IgD-negative memory B cell (primary cell): ENCODE measurements around the gene KLHL1. TPM values are rescaled to one million over a fixed set of nuclear protein-coding genes. Genes with fewer than 3 reads are reported as not detected.

Source experiments
- H3K27ac Mint-ChIP-seq, 3 donors: one replicate each; pipeline ENCODE4 v1.8.0; 2020 to 2022; ENCODE audit warnings: mild to moderate bottlenecking in 3 of 3, mixed read lengths in 3 of 3, moderate library complexity in 1 of 3
- H3K27me3 Mint-ChIP-seq: one replicate; pipeline ENCODE4 v1.8.0; 2021; ENCODE audit warnings: mixed read lengths
- H3K36me3 Mint-ChIP-seq: one replicate; pipeline ENCODE4 v1.8.0; 2020; ENCODE audit warnings: mild to moderate bottlenecking, mixed read lengths
- H3K4me1 Mint-ChIP-seq, 3 donors: one replicate each; pipeline ENCODE4 v1.8.0; 2020 to 2022; ENCODE audit warnings: mixed read lengths in 3 of 3, mild to moderate bottlenecking in 1 of 3
- H3K4me3 Mint-ChIP-seq, 4 donors: one replicate each; pipeline ENCODE4 v1.8.0; 2020 to 2022; ENCODE audit warnings: mild to moderate bottlenecking in 4 of 4, mixed read lengths in 4 of 4, moderate library complexity in 3 of 4
- H3K9me3 Mint-ChIP-seq, 3 donors: one replicate each; pipeline ENCODE4 v1.8.0; 2020 to 2021; ENCODE audit warnings: mixed read lengths in 3 of 3, mild to moderate bottlenecking in 1 of 3
- polyA plus RNA-seq: library from polyadenylated mRNA; unstranded; fragments of 300-500 nt; fragmentation: Illumina TruSeq; gene quantifications from one replicate; pipeline ENCODE4 v1.2.3, GENCODE V29; 2021

The KLHL1 gene
- polyA plus RNA-seq, 1 donor from 2014 or later: not detected

DNA sequence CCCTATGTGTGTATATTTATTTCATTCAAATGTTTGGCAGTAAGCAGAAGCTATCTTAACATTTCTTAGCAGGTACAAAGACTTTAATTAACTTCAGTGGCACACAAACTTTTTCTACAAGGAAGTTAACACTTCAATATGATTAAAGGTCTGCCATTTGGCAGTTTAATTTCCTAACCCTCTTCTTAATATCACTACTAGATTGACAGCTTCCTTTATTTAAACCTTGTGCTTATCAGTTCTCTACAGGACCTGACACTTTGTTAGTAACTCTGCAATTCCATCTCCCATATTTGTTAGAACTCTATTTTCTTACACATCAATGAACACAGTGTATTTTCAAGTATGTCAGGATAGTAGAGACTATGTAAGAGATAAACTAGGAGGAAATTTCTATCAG is 153.0 kb downstream of the KLHL1 start:
- Mint-ChIP-seq H3K27ac (no peak overlapping the region), H3K27me3 (no peaks in the 10 kb centered on the region), H3K4me1 (peaks cover 0 to 2% (median 0%) of the 10 kb centered on the region in 3 donors), H3K36me3 (no peaks in the 10 kb centered on the region), H3K4me3 (no peak overlapping the region), H3K9me3 (peaks cover 0 to 2% (median 0%) of the 10 kb centered on the region in 3 donors)

DNA sequence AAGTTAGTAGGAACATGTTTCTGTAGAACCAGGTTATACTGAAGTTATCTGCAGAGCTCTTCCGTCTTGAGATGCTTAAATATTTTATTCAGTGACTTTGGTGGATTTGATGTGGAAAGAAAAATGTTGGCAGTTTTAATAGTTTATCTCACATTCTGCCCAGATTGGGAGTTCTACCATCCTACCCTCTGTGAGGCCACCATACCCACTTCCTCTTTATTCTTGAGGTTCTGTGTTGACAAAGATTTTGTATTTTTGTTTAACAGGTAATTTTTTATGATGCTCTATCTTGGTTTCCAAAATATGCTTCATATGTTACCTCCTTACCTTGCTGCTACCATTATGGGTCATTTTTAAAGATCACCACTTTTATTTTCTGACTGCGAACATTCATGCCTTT is 156.8 kb downstream of the KLHL1 start:
- no peak overlapping the region for H3K27ac Mint-ChIP-seq
- no peak overlapping the region for H3K4me3 Mint-ChIP-seq
- no peaks in the 10 kb centered on the region for H3K27me3 Mint-ChIP-seq
- peaks cover 0 to 5% (median 0%) of the 10 kb centered on the region in 3 donors for H3K9me3 Mint-ChIP-seq
- H3K36me3 Mint-ChIP-seq: no peaks in the 10 kb centered on the region
- H3K4me1 Mint-ChIP-seq: peaks cover 0 to 2% (median 0%) of the 10 kb centered on the region in 3 donors

DNA sequence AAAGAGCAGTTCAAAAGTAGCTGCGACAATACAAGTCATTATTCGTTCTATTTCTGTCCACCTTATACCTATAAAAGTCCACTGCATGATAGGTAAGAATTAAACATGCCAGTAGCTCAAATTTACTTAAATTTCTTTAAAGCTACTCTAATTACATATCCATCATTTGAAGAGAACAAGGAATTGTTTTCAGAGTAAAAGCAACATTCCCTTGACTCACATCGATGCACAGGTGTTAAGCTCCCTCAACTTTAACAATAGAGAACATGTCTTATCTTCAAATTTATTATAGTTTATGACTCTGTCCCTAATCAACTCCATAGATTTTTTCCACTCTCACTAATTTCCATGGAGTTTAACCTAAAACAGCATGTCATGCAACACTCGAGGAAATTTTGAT is 158.1 kb downstream of the KLHL1 start:
- H3K4me3 Mint-ChIP-seq: no peak overlapping the region
- H3K27me3 Mint-ChIP-seq: no peaks in the 10 kb centered on the region
- H3K4me1 Mint-ChIP-seq: peaks cover 0 to 2% (median 0%) of the 10 kb centered on the region in 3 donors
- peaks cover 0 to 4% (median 3%) of the 10 kb centered on the region in 3 donors for H3K9me3 Mint-ChIP-seq
- no peak overlapping the region for H3K27ac Mint-ChIP-seq
- no peaks in the 10 kb centered on the region for H3K36me3 Mint-ChIP-seq

- no peak overlapping the region for H3K4me3 Mint-ChIP-seq
- H3K27ac Mint-ChIP-seq: no peak overlapping the region
- no peaks in the 10 kb centered on the region for H3K27me3 Mint-ChIP-seq
- peaks cover 0 to 2% (median 0%) of the 10 kb centered on the region in 3 donors for H3K4me1 Mint-ChIP-seq
- H3K9me3 Mint-ChIP-seq: peaks cover 0 to 8% (median 3%) of the 10 kb centered on the region in 3 donors
- no peaks in the 10 kb centered on the region for H3K36me3 Mint-ChIP-seq
Observed at GRCh38 chr13:69948016-69948415, 160.2 kb downstream of the KLHL1 start.

- Mint-ChIP-seq H3K9me3 (peaks cover 0 to 8% (median 3%) of the 10 kb centered on the region in 3 donors), H3K27me3 (no peaks in the 10 kb centered on the region), H3K4me1 (peaks cover 0 to 2% (median 0%) of the 10 kb centered on the region in 3 donors), H3K4me3 (no peak overlapping the region), H3K27ac (no peak overlapping the region), H3K36me3 (no peaks in the 10 kb centered on the region)
Observed at GRCh38 chr13:69947582-69947981, 160.7 kb downstream of the KLHL1 start.

- H3K27ac Mint-ChIP-seq: no peak overlapping the region
- H3K27me3 Mint-ChIP-seq: no peaks in the 10 kb centered on the region
- H3K4me3 Mint-ChIP-seq: no peak overlapping the region
- peaks cover 2 to 10% (median 3%) of the 10 kb centered on the region in 3 donors for H3K9me3 Mint-ChIP-seq
- H3K36me3 Mint-ChIP-seq: no peaks in the 10 kb centered on the region
- no peaks in the 10 kb centered on the region for H3K4me1 Mint-ChIP-seq
Observed at GRCh38 chr13:69946511-69946910, 161.7 kb downstream of the KLHL1 start.

DNA sequence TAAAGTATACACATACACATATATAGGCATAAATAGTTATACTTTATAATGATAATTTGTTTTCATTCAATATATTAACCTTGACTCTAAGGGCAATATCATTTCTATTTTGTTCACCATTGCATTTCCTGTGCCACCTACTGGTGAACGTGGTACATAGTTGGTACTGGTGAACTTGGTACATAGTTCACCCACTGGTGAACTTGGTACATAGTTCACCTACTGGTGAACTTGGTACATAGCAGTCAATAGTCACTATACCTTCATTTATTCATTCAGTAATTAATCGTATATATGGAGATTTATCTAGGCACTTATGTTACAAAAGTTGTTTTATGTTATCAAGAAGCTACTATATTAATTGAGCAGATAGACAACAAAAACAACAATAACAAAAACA is 173.2 kb downstream of the KLHL1 start:
- Mint-ChIP-seq H3K9me3 (peaks cover 0 to 2% (median 0%) of the 10 kb centered on the region in 3 donors), H3K27me3 (no peaks in the 10 kb centered on the region), H3K4me1 (peaks cover 0 to 1% (median 0%) of the 10 kb centered on the region in 3 donors), H3K4me3 (no peak overlapping the region), H3K27ac (no peak overlapping the region), H3K36me3 (no peaks in the 10 kb centered on the region)

GRCh38 chr13:69928262-69928661 is 180.0 kb downstream of the KLHL1 start:
- H3K9me3 Mint-ChIP-seq: no peaks in the 10 kb centered on the region

DNA sequence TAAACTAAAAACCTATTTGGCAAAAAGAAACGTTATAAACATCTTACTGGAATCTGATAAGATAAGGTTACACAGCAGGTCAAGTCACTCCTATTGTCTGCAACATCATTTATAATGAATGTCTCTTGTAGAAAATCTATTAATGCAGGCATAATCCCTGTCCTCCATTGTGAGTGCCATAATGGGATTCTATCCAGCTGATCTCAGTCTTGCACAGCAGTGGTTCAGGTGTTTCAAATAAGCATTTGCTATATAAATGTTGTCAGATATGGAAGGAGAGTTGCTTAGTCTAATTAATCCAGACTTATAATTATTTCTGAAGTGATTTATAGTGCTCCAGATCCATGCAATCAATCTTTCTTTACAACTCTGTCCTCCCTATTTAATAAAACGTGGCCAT is 187.1 kb downstream of the KLHL1 start:
- Mint-ChIP-seq H3K9me3 (no peaks in the 10 kb centered on the region), H3K27me3 (no peaks in the 10 kb centered on the region), H3K27ac (no peak overlapping the region), H3K4me3 (no peak overlapping the region), H3K4me1 (no peaks in the 10 kb centered on the region), H3K36me3 (no peaks in the 10 kb centered on the region)

More at GRCh38 chr13:69928262-69928661, 180.0 kb downstream of the KLHL1 start:
- Mint-ChIP-seq H3K4me3 (no peak overlapping the region), H3K36me3 (no peaks in the 10 kb centered on the region), H3K4me1 (no peaks in the 10 kb centered on the region), H3K27ac (no peak overlapping the region), H3K27me3 (no peaks in the 10 kb centered on the region)

GRCh38 chr13:69912630-69913029 is 195.6 kb downstream of the KLHL1 start:
- peaks cover 0 to 3% (median 3%) of the 10 kb centered on the region in 3 donors for H3K9me3 Mint-ChIP-seq
- H3K36me3 Mint-ChIP-seq: peaks cover 2% of the 10 kb centered on the region
- H3K27ac Mint-ChIP-seq: peak overlapping the region in 1 of 3 donors; percentile 57
- no peaks in the 10 kb centered on the region for H3K27me3 Mint-ChIP-seq
- H3K4me3 Mint-ChIP-seq: no peak overlapping the region
- H3K4me1 Mint-ChIP-seq: no peaks in the 10 kb centered on the region

DNA sequence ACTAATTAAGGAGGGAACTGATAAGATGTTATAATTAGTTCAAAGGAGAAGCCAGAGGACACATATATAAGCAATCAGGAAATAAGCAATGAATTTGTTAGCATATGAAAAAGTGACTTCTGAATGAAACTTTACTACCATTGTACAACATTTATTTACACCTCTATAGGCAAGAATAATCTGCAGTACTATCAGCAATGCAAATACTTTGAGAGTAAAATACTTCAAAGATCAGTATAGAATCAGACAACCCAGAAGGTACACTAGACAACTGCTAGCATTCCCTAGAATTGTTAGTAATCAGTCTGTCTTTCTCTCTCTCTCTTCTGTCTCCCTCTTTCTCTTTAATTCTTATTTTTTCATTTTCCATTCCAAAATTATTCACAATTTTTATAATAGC is 197.5 kb downstream of the KLHL1 start:
- Mint-ChIP-seq H3K36me3 (peaks cover 2% of the 10 kb centered on the region), H3K9me3 (peaks cover 0 to 7% (median 4%) of the 10 kb centered on the region in 3 donors), H3K27ac (no peak overlapping the region), H3K4me3 (no peak overlapping the region), H3K4me1 (no peaks in the 10 kb centered on the region), H3K27me3 (no peaks in the 10 kb centered on the region)

DNA sequence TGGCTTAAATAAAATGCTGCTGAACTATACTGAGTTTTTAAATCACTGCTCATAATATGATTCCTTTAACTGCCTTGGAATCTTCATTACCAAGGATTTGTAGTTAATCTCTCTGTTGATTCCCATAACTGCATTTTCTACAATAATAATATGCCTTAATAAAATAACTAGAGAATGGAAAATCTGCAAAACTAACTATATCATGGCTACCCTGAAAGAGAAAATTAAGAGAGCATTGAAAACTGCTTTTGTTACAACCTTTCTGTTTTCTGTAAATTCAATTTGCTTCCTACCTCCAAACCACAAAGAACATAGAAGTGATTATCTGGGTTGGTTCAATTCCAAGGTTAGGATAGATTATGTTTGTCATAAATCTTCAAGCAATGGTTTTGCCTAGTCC is 203.5 kb downstream of the KLHL1 start:
- Mint-ChIP-seq H3K4me1 (no peaks in the 10 kb centered on the region), H3K27ac (no peak overlapping the region), H3K4me3 (no peak overlapping the region), H3K9me3 (peaks cover 0 to 10% (median 8%) of the 10 kb centered on the region in 3 donors), H3K27me3 (no peaks in the 10 kb centered on the region), H3K36me3 (peaks cover 2% of the 10 kb centered on the region)

DNA sequence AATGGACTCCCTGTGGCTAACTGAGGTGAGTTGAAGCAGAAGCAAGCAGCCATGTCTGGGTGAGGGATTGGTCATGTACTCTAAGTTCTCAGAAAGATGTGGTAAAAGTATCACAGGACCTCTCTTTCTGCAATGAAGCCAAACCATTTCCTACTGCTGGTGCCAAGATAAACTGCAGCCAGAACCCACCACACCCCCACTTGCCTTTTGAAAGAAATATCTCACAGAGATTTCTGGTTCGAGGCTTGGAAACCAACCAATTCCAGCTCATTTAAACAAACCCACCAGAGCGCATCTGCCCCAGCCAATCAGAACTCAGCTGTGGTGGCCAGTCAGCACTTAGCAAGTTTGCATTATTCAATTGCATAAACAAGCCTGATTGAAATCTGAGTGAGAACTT is 205.2 kb downstream of the KLHL1 start:
- no peak overlapping the region for H3K4me3 Mint-ChIP-seq
- H3K27me3 Mint-ChIP-seq: no peaks in the 10 kb centered on the region
- H3K9me3 Mint-ChIP-seq: peaks cover 0 to 10% (median 8%) of the 10 kb centered on the region in 3 donors
- H3K27ac Mint-ChIP-seq: no peak overlapping the region
- no peaks in the 10 kb centered on the region for H3K4me1 Mint-ChIP-seq
- H3K36me3 Mint-ChIP-seq: peaks cover 2% of the 10 kb centered on the region

- no peaks in the 10 kb centered on the region for H3K27me3 Mint-ChIP-seq
- H3K9me3 Mint-ChIP-seq: peaks cover 0 to 2% (median 2%) of the 10 kb centered on the region in 3 donors
- H3K36me3 Mint-ChIP-seq: no peaks in the 10 kb centered on the region
- H3K27ac Mint-ChIP-seq: no peak overlapping the region
- H3K4me3 Mint-ChIP-seq: no peak overlapping the region
- no peaks in the 10 kb centered on the region for H3K4me1 Mint-ChIP-seq
Observed at GRCh38 chr13:69882451-69882850, 225.8 kb downstream of the KLHL1 start.

DNA sequence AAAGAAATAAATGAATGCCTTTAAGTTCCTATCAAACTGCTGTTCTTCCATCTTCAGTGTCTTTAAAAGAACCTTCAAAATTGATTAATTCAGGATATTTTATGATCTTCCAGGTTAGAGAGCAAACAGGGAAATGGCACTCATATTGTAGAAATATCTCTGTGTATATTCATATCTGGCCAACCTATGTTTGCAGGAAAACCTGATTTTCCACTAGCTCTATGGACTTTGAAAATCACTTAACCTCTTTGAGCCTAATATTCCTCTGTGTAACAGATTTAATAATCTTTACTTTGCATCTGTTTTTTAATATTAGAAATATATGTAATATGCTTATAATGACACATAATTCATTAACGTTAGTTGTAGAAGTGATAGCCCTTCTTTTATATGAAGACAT is 228.3 kb downstream of the KLHL1 start:
- no peaks in the 10 kb centered on the region for H3K27me3 Mint-ChIP-seq

DNA sequence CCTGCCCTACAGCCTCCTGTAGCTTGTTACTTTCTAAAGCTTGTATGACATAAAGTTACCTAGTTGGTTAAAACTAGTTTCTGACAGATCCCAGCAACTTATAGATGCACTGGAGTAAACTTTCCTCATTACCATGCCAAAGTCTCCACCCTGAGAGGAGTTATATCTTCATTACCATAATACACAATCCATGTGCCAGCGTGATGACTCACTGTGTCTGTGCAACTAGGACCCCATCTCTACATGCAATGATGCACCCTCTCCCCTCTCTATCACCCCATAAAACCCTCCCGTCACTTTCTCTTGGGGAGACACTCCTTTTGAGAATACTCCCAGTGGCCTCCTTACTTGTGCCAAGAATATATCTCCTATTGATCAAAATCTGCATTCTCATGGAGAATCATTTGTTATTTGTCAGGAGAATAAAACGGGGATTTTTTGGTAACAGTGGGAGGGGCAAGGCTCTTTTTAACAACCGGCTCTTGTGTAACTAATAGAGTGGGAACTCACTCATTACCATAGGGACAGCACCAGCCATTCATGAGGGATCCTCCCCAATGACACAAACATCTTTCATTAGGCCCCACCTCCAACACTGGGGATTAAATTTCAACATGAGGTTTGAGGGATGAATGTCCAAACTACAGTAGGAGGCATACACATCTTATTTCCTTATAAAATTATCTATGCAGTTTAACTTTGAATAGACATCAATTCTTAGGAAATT is 235.8 kb downstream of the KLHL1 start:
- Mint-ChIP-seq H3K4me1 (no peaks in the 10 kb centered on the region), H3K36me3 (no peaks in the 10 kb centered on the region), H3K4me3 (no peak overlapping the region), H3K9me3 (no peaks in the 10 kb centered on the region), H3K27ac (no peak overlapping the region), H3K27me3 (no peaks in the 10 kb centered on the region)

More for the DNA sequence above, 228.3 kb downstream of the KLHL1 start:
- peaks cover 0 to 2% (median 0%) of the 10 kb centered on the region in 3 donors for H3K9me3 Mint-ChIP-seq
- H3K4me3 Mint-ChIP-seq: no peak overlapping the region
- no peaks in the 10 kb centered on the region for H3K36me3 Mint-ChIP-seq
- H3K4me1 Mint-ChIP-seq: no peaks in the 10 kb centered on the region
- H3K27ac Mint-ChIP-seq: no peak overlapping the region
